WTC11 (cell line): ENCODE results near the gene CGREF1. TPM values are rescaled to one million over a fixed set of nuclear protein-coding genes. Genes with fewer than 3 reads are reported as not detected.

Experiments
- ATAC-seq: fragments of 200-7000 bp; cut with Tn5 transposase; 2 replicates; pipeline ENCODE4 v1.10.0; 2021; ENCODE audit warnings: mild to moderate bottlenecking, moderate library complexity
- CTCF ChIA-PET: fragments of 300-600 bp; sonication (Branson Sonifier 250); formaldehyde crosslinking; loops from one replicate; lab custom pipeline; 2021; ENCODE audit warnings: antibody characterized with exemption; lab: Charles Lee
- POLR2A ChIA-PET: fragments of 350-600 bp; sonication (Branson Sonifier 250); formaldehyde crosslinking; loops from one replicate; lab custom pipeline; 2021; ENCODE audit warnings: antibody characterized with exemption; lab: Charles Lee
- DNase-seq: peaks from one replicate; pipeline ENCODE4 v3.0.0; 2021; ENCODE audit warnings: low spot score
- H3K27ac Mint-ChIP-seq: 2 replicates; pipeline ENCODE4 v1.8.0; 2021; ENCODE audit warnings: mixed read lengths
- H3K27me3 Mint-ChIP-seq: 2 replicates; pipeline ENCODE4 v1.8.0; 2021; ENCODE audit warnings: low read depth, mild to moderate bottlenecking, moderate library complexity, mixed read lengths
- H3K36me3 Mint-ChIP-seq: 2 replicates; pipeline ENCODE4 v1.8.0; 2021; ENCODE audit warnings: mixed read lengths
- H3K4me1 Mint-ChIP-seq: 2 replicates; pipeline ENCODE4 v1.8.0; 2022; ENCODE audit warnings: mixed read lengths
- H3K4me3 Mint-ChIP-seq: 2 replicates; pipeline ENCODE4 v1.8.0; 2021; ENCODE audit warnings: mild to moderate bottlenecking, moderate library complexity, mixed read lengths
- H3K9me3 Mint-ChIP-seq: 2 replicates; pipeline ENCODE4 v1.8.0; 2021; ENCODE audit warnings: mixed read lengths
- AFF4 ChIP-seq: sonication (generic); formaldehyde crosslinking; IDR thresholded peaks from 2 replicates; pipeline ENCODE4 v1.8.1; 2023; ENCODE audit warnings: mild to moderate bottlenecking, missing genetic modification reagents, borderline replicate concordance
- ATF3 ChIP-seq: sonication (generic); formaldehyde crosslinking; conservative IDR thresholded peaks from 2 replicates; pipeline ENCODE4 v1.8.1; 2022; ENCODE audit warnings: mild to moderate bottlenecking, missing genetic modification reagents
- ATF6 ChIP-seq: sonication (generic); formaldehyde crosslinking; IDR thresholded peaks from 2 replicates; pipeline ENCODE4 v1.8.1; 2023; ENCODE audit warnings: mild to moderate bottlenecking, missing genetic modification reagents
- E2F4 ChIP-seq: sonication (generic); formaldehyde crosslinking; IDR thresholded peaks from 2 replicates; pipeline ENCODE4 v1.8.1; 2022; ENCODE audit warnings: low read depth, mild to moderate bottlenecking, moderate library complexity, missing genetic modification reagents, borderline replicate concordance
- ESRRA ChIP-seq: sonication (generic); formaldehyde crosslinking; IDR thresholded peaks from 2 replicates; pipeline ENCODE4 v1.8.1; 2022; ENCODE audit warnings: mild to moderate bottlenecking, missing genetic modification reagents, borderline replicate concordance
- FOXJ3 ChIP-seq: sonication (generic); formaldehyde crosslinking; IDR thresholded peaks from 2 replicates; pipeline ENCODE4 v1.9.0; 2021; ENCODE audit warnings: missing genetic modification reagents, mild to moderate bottlenecking, borderline replicate concordance
- FOXP1 ChIP-seq: sonication (generic); formaldehyde crosslinking; IDR thresholded peaks from 2 replicates; pipeline ENCODE4 v1.8.0; 2022; ENCODE audit warnings: missing genetic modification reagents, mild to moderate bottlenecking, moderate library complexity, borderline replicate concordance
- HMGXB4 ChIP-seq: sonication (generic); formaldehyde crosslinking; IDR thresholded peaks from 2 replicates; pipeline ENCODE4 v1.8.1; 2023; ENCODE audit warnings: mild to moderate bottlenecking, moderate library complexity, missing genetic modification reagents
- IRF1 ChIP-seq: sonication (generic); formaldehyde crosslinking; IDR thresholded peaks from 2 replicates; pipeline ENCODE4 v1.8.0; 2023; ENCODE audit warnings: missing genetic modification reagents
- NFATC4 ChIP-seq: fragments of 250-450 bp; sonication (Bioruptor Pico); IDR thresholded peaks from 2 replicates; pipeline ENCODE4 v1.9.0; 2021; ENCODE audit warnings: mild to moderate bottlenecking
- NFYB ChIP-seq: sonication (generic); formaldehyde crosslinking; conservative IDR thresholded peaks from 2 replicates; pipeline ENCODE4 v1.8.0; 2022; ENCODE audit warnings: low read depth, missing genetic modification reagents
- SOX15 ChIP-seq: fragments of 250-450 bp; sonication (Bioruptor Pico); IDR thresholded peaks from 2 replicates; pipeline ENCODE4 v1.9.0; 2021; ENCODE audit warnings: mild to moderate bottlenecking
- SP1 ChIP-seq: sonication (generic); formaldehyde crosslinking; conservative IDR thresholded peaks from 2 replicates; pipeline ENCODE4 v1.8.1; 2022; ENCODE audit warnings: missing genetic modification reagents
- TCF7 ChIP-seq: sonication (generic); formaldehyde crosslinking; IDR thresholded peaks from 2 replicates; pipeline ENCODE4 v1.8.0; 2022; ENCODE audit warnings: mild to moderate bottlenecking, low read depth, missing genetic modification reagents, moderate library complexity
- TEAD4 ChIP-seq: sonication (generic); formaldehyde crosslinking; IDR thresholded peaks from 2 replicates; pipeline ENCODE4 v1.8.0; 2022; ENCODE audit warnings: mild to moderate bottlenecking, missing genetic modification reagents
- ZBTB43 ChIP-seq: sonication (generic); formaldehyde crosslinking; IDR thresholded peaks from 2 replicates; pipeline ENCODE4 v1.8.1; 2023; ENCODE audit warnings: mild to moderate bottlenecking, missing genetic modification reagents
- ZMAT4 ChIP-seq: fragments of 250-450 bp; sonication (Bioruptor Pico); IDR thresholded peaks from 2 replicates; pipeline ENCODE4 v1.9.0; 2021; ENCODE audit warnings: mild to moderate bottlenecking
- ZNF138 ChIP-seq: sonication (generic); formaldehyde crosslinking; conservative IDR thresholded peaks from 2 replicates; pipeline ENCODE4 v1.8.1; 2022; ENCODE audit warnings: mild to moderate bottlenecking, moderate library complexity, missing genetic modification reagents
- total RNA-seq: library from RNA; stranded (reverse); gene quantifications from 3 replicates; pipeline ENCODE4 v1.2.3, GENCODE V29; 2021

CGREF1 gene
- total RNA-seq, 1 experiment from 2014 or later: 3.5 TPM

GRCh38 chr2:27051902-27052645 is 66.9 kb downstream of the CGREF1 start:
- POLR2A ChIA-PET: interaction anchor here (0.9 to 4.0 kb wide), 8 partner anchors 9 to 35 kb away, joined by 3 to 27 read pairs (median 3); partner anchors contain the start of genes EMILIN1, KHK, OST4 and TMEM214
- peaks cover 10% of the 10 kb centered on the region for H3K27me3 Mint-ChIP-seq
- H3K4me1 Mint-ChIP-seq: peaks cover 12% of the 10 kb centered on the region
- peak overlapping the region; percentile 45; the same call in 1 of the 2 replicates for H3K27ac Mint-ChIP-seq
- CTCF ChIA-PET: interaction anchor here (0.5 to 4.4 kb wide), 14 partner anchors 12 to 139 kb away, joined by 3 to 38 read pairs (median 4); partner anchors contain the start of genes KHK and OST4
- peak; percentile 71 for DNase-seq
- TF ChIP-seq SP1 (0 out of 2 replicates have a peak, but pooled peaks have one; percentile 13), SOX15 (no peak)
- peaks cover 23% of the 10 kb centered on the region for H3K36me3 Mint-ChIP-seq
- peak; percentile 16 for ATAC-seq
- peak overlapping the region; percentile 87 for H3K4me3 Mint-ChIP-seq
- H3K9me3 Mint-ChIP-seq: peaks cover 3% of the 10 kb centered on the region; the same call in 1 of the 2 replicates

- H3K9me3 Mint-ChIP-seq: peaks cover 3% of the 10 kb centered on the region; the same call in 1 of the 2 replicates
- peaks cover 12% of the 10 kb centered on the region for H3K4me1 Mint-ChIP-seq
- H3K27me3 Mint-ChIP-seq: peaks cover 10% of the 10 kb centered on the region
- POLR2A ChIA-PET: interaction anchor here (0.8 to 4.0 kb wide), 13 partner anchors 9 to 309 kb away, joined by 3 to 27 read pairs (median 4); partner anchors contain the start of genes EMILIN1, KHK, OST4 and TMEM214
- ATAC-seq (peak; percentile 50), DNase-seq (peak; percentile 92)
- H3K4me3 Mint-ChIP-seq: peak within 1 kb of the TSS; percentile 93
- CTCF ChIA-PET: interaction anchor here (0.5 to 4.4 kb wide), 20 partner anchors 8 to 473 kb away, joined by 3 to 38 read pairs (median 6); partner anchors contain the start of genes KHK and OST4
- peaks cover 20% of the 10 kb centered on the region for H3K36me3 Mint-ChIP-seq
- H3K27ac Mint-ChIP-seq: peak within 1 kb of the TSS; percentile 98
- peak; percentile 91 for TF ChIP-seq NFYB (CRISPR knock-in tag)
- no peak for TF ChIP-seq ZBTB43 (CRISPR knock-in tag)
- 0 out of 2 replicates have a peak, but pooled peaks have one; percentile 13 for TF ChIP-seq IRF1 (CRISPR knock-in tag)
- no peak for TF ChIP-seq ATF3 (CRISPR knock-in tag)
- TF ChIP-seq ZMAT4 (CRISPR knock-in tag): peak; percentile 81
- TF ChIP-seq FOXJ3 (CRISPR knock-in tag): no peak
- no peak for TF ChIP-seq TCF7 (CRISPR knock-in tag)
- TF ChIP-seq AFF4 (CRISPR knock-in tag): no peak; the same call in 1 of the 2 replicates
- peak; percentile 82; the same call in 1 of the 2 replicates for TF ChIP-seq HMGXB4 (CRISPR knock-in tag)
- peak; percentile 79; the same call in 1 of the 2 replicates for TF ChIP-seq ZNF138 (CRISPR knock-in tag)
- peak; percentile 36; the same call in 1 of the 2 replicates for TF ChIP-seq TEAD4
- TF ChIP-seq E2F4 (CRISPR knock-in tag): no peak
- TF ChIP-seq FOXP1: peak; percentile 60; the same call in 1 of the 2 replicates
- TF ChIP-seq ATF6: no peak
- 0 out of 2 replicates have a peak, but pooled peaks have one; percentile 62 for TF ChIP-seq NFATC4 (CRISPR knock-in tag)
- TF ChIP-seq ESRRA (CRISPR knock-in tag): peak; percentile 52; the same call in 1 of the 2 replicates
Measured at GRCh38 chr2:27050996-27051901, 67.7 kb downstream of the CGREF1 start, which contains the start of gene AGBL5. Gene AGBL5 (plus strand): TSS chr2:27051668. CDS start chr2:27052959, 1,291 bp downstream.
